Lower leg skin (tissue), 3 donors: ENCODE measurements around the gene CISH.

Experiments used
- POLR2A ChIP-seq, 2 donors: fragments of 450-650 bp; IDR thresholded peaks; one replicate each; pipeline ENCODE4 v1.6.1; 2016 to 2017; ENCODE audit warnings: antibody characterized with exemption in 2 of 2, mild to moderate bottlenecking in 1 of 2, moderate library complexity in 1 of 2
- TF ChIP-seq, protein P1 (sequence below), 3 donors: fragments of 450-650 bp; IDR thresholded peaks; one replicate each; pipeline ENCODE4 v1.5.1; 2016; ENCODE audit warnings: antibody characterized with exemption in 3 of 3, mild to moderate bottlenecking in 3 of 3, moderate library complexity in 2 of 3

DNA sequence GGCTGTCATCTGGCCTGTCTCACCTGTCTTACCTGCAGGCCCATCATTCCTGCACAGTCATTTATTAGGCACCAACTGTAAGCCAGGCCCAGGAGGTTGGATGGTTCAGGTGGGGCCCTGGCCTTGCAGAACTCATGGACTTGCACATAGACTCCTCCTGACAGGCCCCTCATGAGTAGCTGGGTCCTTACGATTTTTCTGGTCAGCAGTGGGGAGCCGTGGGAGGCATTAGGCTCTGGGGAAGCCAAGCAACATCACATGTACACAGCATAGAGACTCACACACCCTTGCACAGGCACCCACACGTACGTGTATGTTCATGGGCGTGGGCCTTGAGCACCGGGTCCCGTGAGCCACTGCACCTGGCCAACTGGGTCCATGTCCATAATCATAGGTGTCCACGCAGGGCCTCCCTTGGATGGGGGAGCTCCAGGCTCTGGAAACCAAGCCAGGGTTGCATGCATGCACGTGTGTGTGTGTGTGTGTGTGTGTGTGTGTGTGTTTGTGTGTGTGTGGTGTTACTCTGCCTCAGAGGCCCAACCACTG is 20.3 kb downstream of the CISH start:
- TF ChIP-seq, protein P1, sequence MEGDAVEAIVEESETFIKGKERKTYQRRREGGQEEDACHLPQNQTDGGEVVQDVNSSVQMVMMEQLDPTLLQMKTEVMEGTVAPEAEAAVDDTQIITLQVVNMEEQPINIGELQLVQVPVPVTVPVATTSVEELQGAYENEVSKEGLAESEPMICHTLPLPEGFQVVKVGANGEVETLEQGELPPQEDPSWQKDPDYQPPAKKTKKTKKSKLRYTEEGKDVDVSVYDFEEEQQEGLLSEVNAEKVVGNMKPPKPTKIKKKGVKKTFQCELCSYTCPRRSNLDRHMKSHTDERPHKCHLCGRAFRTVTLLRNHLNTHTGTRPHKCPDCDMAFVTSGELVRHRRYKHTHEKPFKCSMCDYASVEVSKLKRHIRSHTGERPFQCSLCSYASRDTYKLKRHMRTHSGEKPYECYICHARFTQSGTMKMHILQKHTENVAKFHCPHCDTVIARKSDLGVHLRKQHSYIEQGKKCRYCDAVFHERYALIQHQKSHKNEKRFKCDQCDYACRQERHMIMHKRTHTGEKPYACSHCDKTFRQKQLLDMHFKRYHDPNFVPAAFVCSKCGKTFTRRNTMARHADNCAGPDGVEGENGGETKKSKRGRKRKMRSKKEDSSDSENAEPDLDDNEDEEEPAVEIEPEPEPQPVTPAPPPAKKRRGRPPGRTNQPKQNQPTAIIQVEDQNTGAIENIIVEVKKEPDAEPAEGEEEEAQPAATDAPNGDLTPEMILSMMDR (IDR thresholded peaks at IDR 0.05) = no peak
- TF ChIP-seq POLR2A (IDR thresholded peaks at IDR 0.05) = no peak
